Thoracic aorta (tissue), 2 donors: ENCODE measurements around the gene NEXMIF. TPM values are rescaled to one million over a fixed set of nuclear protein-coding genes. Genes with fewer than 3 reads are reported as not detected.
"Not testable (repeated sequence)": the region's sequence is repeated elsewhere in the genome, so short reads cannot be mapped to it uniquely, and the experiment has no call there.

Experiments used
- ATAC-seq: fragments of 150-250 bp; one replicate; pipeline ENCODE4 v1.8.0; 2017; ENCODE audit warnings: low read depth; ENCODE audit not compliant: insufficient number of reproducible peaks, low FRiP score
- DNase-seq: peaks from one replicate; pipeline ENCODE4 v3.0.0-alpha.2; 2020; ENCODE audit warnings: low spot score
- H3K27ac ChIP-seq, 2 donors: fragments of 200-600 bp; sonication (generic); 1 replicate in 1 of 2; 2 replicates in 1 of 2; pipeline ENCODE4 v1.5.1; 2016; ENCODE audit warnings: mild to moderate bottlenecking in 2 of 2, moderate library complexity in 2 of 2
- H3K27me3 ChIP-seq: fragments of 200-600 bp; sonication (generic); replicated peaks from 2 replicates; pipeline ENCODE4 v1.6.0; 2016; ENCODE audit warnings: mild to moderate bottlenecking; ENCODE audit not compliant: insufficient read depth
- H3K36me3 ChIP-seq: fragments of 200-600 bp; sonication (generic); one replicate; pipeline ENCODE4 v1.5.1; 2016
- H3K4me1 ChIP-seq, 2 donors: fragments of 200-600 bp; sonication (generic); 1 replicate in 1 of 2; 2 replicates in 1 of 2; pipeline versions ENCODE4 v1.5.1 to v1.6.0; 2016; ENCODE audit warnings: low read depth in 2 of 2, mild to moderate bottlenecking in 1 of 2; ENCODE audit not compliant: control insufficient read depth in 1 of 2
- H3K4me3 ChIP-seq: fragments of 200-600 bp; sonication (generic); 2 replicates; pipeline ENCODE4 v1.5.1; 2016; ENCODE audit warnings: mild to moderate bottlenecking
- H3K9me3 ChIP-seq: fragments of 200-600 bp; sonication (generic); 2 replicates; pipeline ENCODE4 v1.5.1; 2016
- total RNA-seq, 2 donors: library from RNA; depleted of rRNA; stranded (reverse); fragments of >200 nt; gene quantifications; one replicate each; pipeline versions ENCODE4 v1.1.0 to v1.2.3, GENCODE V29; 2016
- TF ChIP-seq, protein P1 (sequence below): fragments of 200-600 bp; sonication (generic); IDR thresholded peaks from one replicate; pipeline ENCODE4 v1.5.1; 2019; ENCODE audit warnings: antibody characterized with exemption

Gene NEXMIF
- total RNA-seq, 2 donors from 2014 or later = 2.2 to 2.3 TPM

- ATAC-seq (no peak), DNase-seq (no peak)
- H3K27ac ChIP-seq = no peak overlapping the region
- no peaks in the 10 kb centered on the region for H3K4me1 ChIP-seq
- TF ChIP-seq, protein P1, sequence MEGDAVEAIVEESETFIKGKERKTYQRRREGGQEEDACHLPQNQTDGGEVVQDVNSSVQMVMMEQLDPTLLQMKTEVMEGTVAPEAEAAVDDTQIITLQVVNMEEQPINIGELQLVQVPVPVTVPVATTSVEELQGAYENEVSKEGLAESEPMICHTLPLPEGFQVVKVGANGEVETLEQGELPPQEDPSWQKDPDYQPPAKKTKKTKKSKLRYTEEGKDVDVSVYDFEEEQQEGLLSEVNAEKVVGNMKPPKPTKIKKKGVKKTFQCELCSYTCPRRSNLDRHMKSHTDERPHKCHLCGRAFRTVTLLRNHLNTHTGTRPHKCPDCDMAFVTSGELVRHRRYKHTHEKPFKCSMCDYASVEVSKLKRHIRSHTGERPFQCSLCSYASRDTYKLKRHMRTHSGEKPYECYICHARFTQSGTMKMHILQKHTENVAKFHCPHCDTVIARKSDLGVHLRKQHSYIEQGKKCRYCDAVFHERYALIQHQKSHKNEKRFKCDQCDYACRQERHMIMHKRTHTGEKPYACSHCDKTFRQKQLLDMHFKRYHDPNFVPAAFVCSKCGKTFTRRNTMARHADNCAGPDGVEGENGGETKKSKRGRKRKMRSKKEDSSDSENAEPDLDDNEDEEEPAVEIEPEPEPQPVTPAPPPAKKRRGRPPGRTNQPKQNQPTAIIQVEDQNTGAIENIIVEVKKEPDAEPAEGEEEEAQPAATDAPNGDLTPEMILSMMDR = no peak
- H3K27me3 ChIP-seq = no peaks in the 10 kb centered on the region
- H3K4me3 ChIP-seq = no peak overlapping the region
- no peaks in the 10 kb centered on the region for H3K36me3 ChIP-seq
- no peaks in the 10 kb centered on the region for H3K9me3 ChIP-seq
These were observed 150.3 kb downstream of the NEXMIF start for GRCh38 chrX:74774988-74775387.

GRCh38 chrX:74736450-74736849 is 188.8 kb downstream of the NEXMIF start:
- Histone ChIP-seq H3K27ac (no peak overlapping the region), H3K4me1 (no peaks in the 10 kb centered on the region), H3K27me3 (no peaks in the 10 kb centered on the region), H3K36me3 (no peaks in the 10 kb centered on the region), H3K9me3 (no peaks in the 10 kb centered on the region), H3K4me3 (no peak overlapping the region)
- ATAC-seq = no peak
- no peak for DNase-seq
- TF ChIP-seq, protein P1 = no peak

- H3K36me3 ChIP-seq = no peaks in the 10 kb centered on the region
- no peak overlapping the region for H3K4me3 ChIP-seq
- no peaks in the 10 kb centered on the region for H3K4me1 ChIP-seq
- TF ChIP-seq, protein P1 = no peak
- no peak for ATAC-seq
- no peak overlapping the region for H3K27ac ChIP-seq
- no peaks in the 10 kb centered on the region for H3K27me3 ChIP-seq
- H3K9me3 ChIP-seq = no peaks in the 10 kb centered on the region
- DNase-seq = no peak
These were observed 220.0 kb downstream of the NEXMIF start for GRCh38 chrX:74705269-74705668.

DNA sequence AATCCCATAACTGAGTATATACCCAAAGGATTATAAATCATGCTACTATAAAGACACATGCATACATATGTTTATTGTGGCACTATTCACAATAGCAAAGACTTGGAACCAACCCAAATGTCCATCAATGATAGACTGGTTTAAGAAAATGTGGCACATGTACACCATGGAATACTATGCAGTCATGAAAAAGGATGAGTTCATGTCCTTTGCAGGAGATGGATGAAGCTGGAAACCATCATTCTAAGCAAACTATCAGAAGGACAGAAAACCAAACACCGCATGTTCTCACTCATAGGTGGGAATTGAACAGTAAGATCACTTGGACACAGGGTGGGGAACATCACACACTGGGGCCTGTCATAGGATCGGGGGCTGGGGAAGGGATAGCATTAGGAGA is 223.9 kb downstream of the NEXMIF start:
- not testable (repeated sequence) for H3K36me3 ChIP-seq, H3K4me1 ChIP-seq, H3K27ac ChIP-seq, H3K4me3 ChIP-seq, H3K27me3 ChIP-seq, H3K9me3 ChIP-seq, DNase-seq, ATAC-seq

GRCh38 chrX:74684466-74684865 is 240.8 kb downstream of the NEXMIF start:
- no peaks in the 10 kb centered on the region for H3K9me3 ChIP-seq
- H3K4me1 ChIP-seq = no peaks in the 10 kb centered on the region
- no peak overlapping the region for H3K4me3 ChIP-seq
- H3K27me3 ChIP-seq = no peaks in the 10 kb centered on the region
- no peak for ATAC-seq
- no peaks in the 10 kb centered on the region for H3K36me3 ChIP-seq
- no peak for DNase-seq
- H3K27ac ChIP-seq = no peak overlapping the region
- TF ChIP-seq, protein P1 = no peak

Other genes starting within 250 kb of the NEXMIF start
- gene ABCB7, start 230.8 kb upstream of the NEXMIF start, total RNA-seq = 10 to 100 TPM; 12.5 to 25.0 TPM